HCT116 (cell line): ENCODE data around the gene ITGB1. TPM values are rescaled to one million over a fixed set of nuclear protein-coding genes. Genes with fewer than 3 reads are reported as not detected.
A peak's percentile ranks its signal among the peaks of the same experiment; 100 is the strongest.

Experiments used
- ATAC-seq: fragments of 200-7000 bp; cut with Tn5 transposase; 2 replicates; pipeline ENCODE4 v1.9.1; 2020; ENCODE audit warnings: mild to moderate bottlenecking, moderate library complexity
- BruUV-seq: library from RNA; stranded (reverse); fragments of 400-500 nt; replicated peaks from 2 replicates; lab custom pipeline; 2021; lab: Mats Ljungman, UMichigan
- CTCF ChIA-PET: fragments of 300-600 bp; sonication (Branson Sonifier 250); formaldehyde crosslinking; loops from one replicate; lab custom pipeline; 2021; ENCODE audit warnings: antibody characterized with exemption; lab: Charles Lee
- POLR2A ChIA-PET: fragments of 300-600, 350-600 bp; sonication (Branson Sonifier 250); formaldehyde crosslinking; loops from one replicate; lab custom pipeline; 2021; ENCODE audit warnings: antibody characterized with exemption; lab: Charles Lee
- RAD21 ChIA-PET, 2 experiments: fragments of 300-600 bp; sonication (Branson Sonifier 250); formaldehyde crosslinking; loops; one replicate each; lab custom pipeline; 2023; ENCODE audit warnings: low total read pairs in 2 of 2; ENCODE audit not compliant: uncharacterized antibody in 2 of 2, unreplicated experiment in 2 of 2, low non-redundant PET in 1 of 2; lab: Charles Lee
- DNase-seq: peaks from one replicate; pipeline ENCODE4 v3.0.0-alpha.2; 2010; ENCODE audit warnings: low read depth, low spot score
- H2AFZ ChIP-seq: fragments of 200-600 bp; shearing (Covaris generic), sonication (generic); 2 replicates; pipeline ENCODE4 v1.6.1; 2017; ENCODE audit warnings: low read depth, mixed run types, mixed read lengths, antibody characterized with exemption, low read length; ENCODE audit not compliant: poor library complexity, severe bottlenecking
- H3K27ac ChIP-seq: 2 replicates; pipeline ENCODE4 v1.5.1; 2012; ENCODE audit warnings: low read depth, low read length
- H3K27me3 ChIP-seq: fragments of 200-600 bp; sonication (generic); 2 replicates; pipeline ENCODE4 v1.6.1; 2016; ENCODE audit warnings: mixed run types, low read length, mixed read lengths; ENCODE audit not compliant: insufficient read depth
- H3K36me3 ChIP-seq, 2 experiments: fragments of 200-500 bp in 1 of 2; fragments of 200-600 bp in 1 of 2; sonication (Bioruptor generic) in 1 of 2; sonication (generic) in 1 of 2; 2 replicates each; pipeline versions ENCODE4 v1.5.1 to v1.6.1; 2014 to 2016; ENCODE audit warnings: low read length in 2 of 2, inconsistent platforms in 1 of 2, mixed read lengths in 1 of 2, mixed run types in 1 of 2; ENCODE audit not compliant: insufficient read depth in 2 of 2, control insufficient read depth in 1 of 2
- H3K4me1 ChIP-seq, 2 experiments: fragments of 200-600 bp in 1 of 2; sonication (generic) in 1 of 2; 2 replicates each; pipeline versions ENCODE4 v1.5.1 to v1.6.1; 2012 to 2017; ENCODE audit warnings: low read length in 2 of 2, inconsistent platforms in 1 of 2, mild to moderate bottlenecking in 1 of 2, mixed read lengths in 1 of 2, mixed run types in 1 of 2, moderate library complexity in 1 of 2; ENCODE audit not compliant: insufficient read depth in 2 of 2, control insufficient read depth in 1 of 2
- H3K4me2 ChIP-seq: fragments of 200-600 bp; sonication (generic); 2 replicates; pipeline ENCODE4 v1.6.1; 2017; ENCODE audit warnings: mixed run types, low read length, mixed read lengths
- H3K4me3 ChIP-seq, 2 experiments: fragments of 200-600 bp in 1 of 2; sonication (generic) in 1 of 2; replicated peaks in 1 of 2; 2 replicates each; pipeline ENCODE4 v1.5.1; 2011 to 2016; ENCODE audit warnings: low read length in 2 of 2, control low read depth in 1 of 2, low read depth in 1 of 2, mild to moderate bottlenecking in 1 of 2, mixed read lengths in 1 of 2, mixed run types in 1 of 2
- H3K79me2 ChIP-seq: fragments of 200-600 bp; sonication (generic); 2 replicates; pipeline ENCODE4 v1.6.1; 2017; ENCODE audit warnings: mild to moderate bottlenecking, mixed run types, low read length, moderate library complexity, mixed read lengths; ENCODE audit not compliant: insufficient read depth
- H3K9ac ChIP-seq: fragments of 200-600 bp; sonication (generic); 2 replicates; pipeline ENCODE4 v1.6.1; 2016; ENCODE audit warnings: low read length, mixed read lengths
- H3K9me2 ChIP-seq: fragments of 200-600 bp; sonication (generic), shearing (Covaris generic); 2 replicates; pipeline ENCODE4 v1.6.1; 2017; ENCODE audit warnings: mixed run types, mild to moderate bottlenecking, moderate library complexity; ENCODE audit not compliant: insufficient read depth
- H3K9me3 ChIP-seq, 2 experiments: fragments of 200-500 bp in 1 of 2; fragments of 200-600 bp in 1 of 2; sonication (Bioruptor generic) in 1 of 2; sonication (generic) in 1 of 2; 2 replicates each; pipeline ENCODE4 v1.6.1; 2014 to 2017; ENCODE audit warnings: low read length in 2 of 2, mixed read lengths in 2 of 2, inconsistent platforms in 1 of 2, low read depth in 1 of 2, mild to moderate bottlenecking in 1 of 2, mixed run types in 1 of 2, moderate library complexity in 1 of 2; ENCODE audit not compliant: control insufficient read depth in 1 of 2, insufficient read depth in 1 of 2
- H4K20me1 ChIP-seq: fragments of 200-600 bp; sonication (generic), shearing (Covaris generic); 2 replicates; pipeline ENCODE4 v1.6.1; 2017; ENCODE audit warnings: mixed run types, mild to moderate bottlenecking, moderate library complexity; ENCODE audit not compliant: insufficient read depth
- CEBPB ChIP-seq: IDR thresholded peaks from 2 replicates; pipeline ENCODE4 v1.6.1; 2012; ENCODE audit warnings: low read depth
- EGR1 ChIP-seq: IDR thresholded peaks from 2 replicates; pipeline ENCODE4 v1.6.1; 2012; ENCODE audit warnings: low read depth
- ELF1 ChIP-seq: IDR thresholded peaks from 2 replicates; pipeline ENCODE4 v1.6.1; 2012; ENCODE audit warnings: low read depth, borderline replicate concordance
- EZH2 ChIP-seq: fragments of 200-600 bp; sonication (generic); IDR thresholded peaks from 2 replicates; pipeline ENCODE4 v1.6.1; 2017; ENCODE audit warnings: antibody characterized with exemption, mixed run types
- POLR2A ChIP-seq: IDR thresholded peaks from 2 replicates; pipeline ENCODE4 v1.7.0; 2011; ENCODE audit warnings: borderline replicate concordance; ENCODE audit not compliant: insufficient read depth, insufficient read length; ENCODE audit errors: extremely low read depth
- SP1 ChIP-seq: IDR thresholded peaks from 2 replicates; pipeline ENCODE4 v1.6.1; 2012; ENCODE audit warnings: low read depth
- TCF7L2 ChIP-seq: IDR thresholded peaks from 2 replicates; pipeline ENCODE4 v1.7.0; 2011; ENCODE audit warnings: borderline replicate concordance, inconsistent platforms; ENCODE audit not compliant: insufficient read depth, insufficient read length; ENCODE audit errors: extremely low read depth
- ZFX ChIP-seq: fragments of 450-650 bp; IDR thresholded peaks from 2 replicates; pipeline ENCODE4 v1.6.1; 2017
- ZNF274 ChIP-seq: fragments of 200-500 bp; sonication (Bioruptor generic); IDR thresholded peaks from 2 replicates; pipeline ENCODE4 v1.6.1; 2014; ENCODE audit warnings: mild to moderate bottlenecking, low read depth, low read length, inconsistent platforms
- intact Hi-C: fragments of 100-400 bp; cut with micrococcal nuclease; formaldehyde crosslinking; loops from 2 replicates; pipeline ENCODE4 v1.10.0; 2022
- total RNA-seq: library from RNA; stranded (reverse); gene quantifications from one replicate; pipeline ENCODE4 v1.2.1, GENCODE V29; 2021; ENCODE audit not compliant: unreplicated experiment
- TF ChIP-seq, protein P1 (sequence below): IDR thresholded peaks from 2 replicates; pipeline ENCODE4 v1.6.1; 2012
- TF ChIP-seq, protein P2 (sequence below): IDR thresholded peaks from 2 replicates; pipeline ENCODE4 v1.6.1; 2012; ENCODE audit warnings: low read depth

The ITGB1 gene
- total RNA-seq, 1 experiment from 2014 or later, result 366 TPM

DNA sequence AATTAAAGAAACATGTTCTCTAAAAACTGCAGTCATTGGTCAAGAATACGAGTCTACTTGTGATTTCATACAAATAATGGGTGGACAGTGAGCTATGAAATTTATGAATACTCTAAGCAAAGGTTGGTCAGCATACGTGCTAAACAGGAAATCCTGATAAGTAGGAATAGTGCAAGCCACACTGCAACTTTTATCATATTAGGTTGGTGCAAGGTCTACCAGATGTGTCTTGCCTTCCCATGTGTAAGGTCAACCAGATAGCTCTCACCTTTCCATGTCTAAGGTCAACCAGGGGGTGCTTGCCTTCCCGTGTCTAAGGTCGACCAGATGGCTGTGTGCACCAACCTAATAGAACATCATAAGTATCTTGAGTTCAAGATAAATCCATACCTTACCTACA, 2.0 kb upstream of the ITGB1 start:
- 0 out of 2 replicates have a peak overlapping the region, but pooled peaks have one; percentile 97 for H3K9ac ChIP-seq

More for the DNA sequence above, 2.0 kb upstream of the ITGB1 start:
- H3K4me1 ChIP-seq, result peaks cover 45 to 80% of the 10 kb centered on the region in 2 experiments
- POLR2A ChIA-PET, result interaction anchor here (1.6 kb wide), 1 partner anchor 21 kb away, joined by 19 read pairs; no protein-coding TSS in a partner anchor
- RAD21 ChIA-PET, result no interaction called here
- intact Hi-C loops, result no loop called here
- TF ChIP-seq ZNF274 (no peak), POLR2A (no peak), ELF1 (no peak), EZH2 (no peak), TCF7L2 (no peak), EGR1 (no peak), CEBPB (no peak), ZFX (no peak), SP1 (no peak)
- TF ChIP-seq, protein P1, sequence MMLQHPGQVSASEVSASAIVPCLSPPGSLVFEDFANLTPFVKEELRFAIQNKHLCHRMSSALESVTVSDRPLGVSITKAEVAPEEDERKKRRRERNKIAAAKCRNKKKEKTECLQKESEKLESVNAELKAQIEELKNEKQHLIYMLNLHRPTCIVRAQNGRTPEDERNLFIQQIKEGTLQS, result no peak
- TF ChIP-seq, protein P2, sequence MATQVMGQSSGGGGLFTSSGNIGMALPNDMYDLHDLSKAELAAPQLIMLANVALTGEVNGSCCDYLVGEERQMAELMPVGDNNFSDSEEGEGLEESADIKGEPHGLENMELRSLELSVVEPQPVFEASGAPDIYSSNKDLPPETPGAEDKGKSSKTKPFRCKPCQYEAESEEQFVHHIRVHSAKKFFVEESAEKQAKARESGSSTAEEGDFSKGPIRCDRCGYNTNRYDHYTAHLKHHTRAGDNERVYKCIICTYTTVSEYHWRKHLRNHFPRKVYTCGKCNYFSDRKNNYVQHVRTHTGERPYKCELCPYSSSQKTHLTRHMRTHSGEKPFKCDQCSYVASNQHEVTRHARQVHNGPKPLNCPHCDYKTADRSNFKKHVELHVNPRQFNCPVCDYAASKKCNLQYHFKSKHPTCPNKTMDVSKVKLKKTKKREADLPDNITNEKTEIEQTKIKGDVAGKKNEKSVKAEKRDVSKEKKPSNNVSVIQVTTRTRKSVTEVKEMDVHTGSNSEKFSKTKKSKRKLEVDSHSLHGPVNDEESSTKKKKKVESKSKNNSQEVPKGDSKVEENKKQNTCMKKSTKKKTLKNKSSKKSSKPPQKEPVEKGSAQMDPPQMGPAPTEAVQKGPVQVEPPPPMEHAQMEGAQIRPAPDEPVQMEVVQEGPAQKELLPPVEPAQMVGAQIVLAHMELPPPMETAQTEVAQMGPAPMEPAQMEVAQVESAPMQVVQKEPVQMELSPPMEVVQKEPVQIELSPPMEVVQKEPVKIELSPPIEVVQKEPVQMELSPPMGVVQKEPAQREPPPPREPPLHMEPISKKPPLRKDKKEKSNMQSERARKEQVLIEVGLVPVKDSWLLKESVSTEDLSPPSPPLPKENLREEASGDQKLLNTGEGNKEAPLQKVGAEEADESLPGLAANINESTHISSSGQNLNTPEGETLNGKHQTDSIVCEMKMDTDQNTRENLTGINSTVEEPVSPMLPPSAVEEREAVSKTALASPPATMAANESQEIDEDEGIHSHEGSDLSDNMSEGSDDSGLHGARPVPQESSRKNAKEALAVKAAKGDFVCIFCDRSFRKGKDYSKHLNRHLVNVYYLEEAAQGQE, result no peak
- peaks cover 41% of the 10 kb centered on the region for H3K79me2 ChIP-seq
- no peaks in the 10 kb centered on the region for H3K9me2 ChIP-seq
- peak overlapping the region; percentile 97 for H3K4me2 ChIP-seq
- no peaks in the 10 kb centered on the region for H3K36me3 ChIP-seq
- no peaks in the 10 kb centered on the region for H3K27me3 ChIP-seq
- DNase-seq (no peak), ATAC-seq (no peak)
- no peak overlapping the region for H3K4me3 ChIP-seq
- no peak overlapping the region for H3K27ac ChIP-seq
- CTCF ChIA-PET, result no interaction called here
- BruUV-seq, result no TSS peak
- no peaks in the 10 kb centered on the region for H4K20me1 ChIP-seq
- H2AFZ ChIP-seq, result no peak overlapping the region
- H3K9me3 ChIP-seq, result no peaks in the 10 kb centered on the region
